HCT116 (cell line): ENCODE data around the gene SIPA1L3. TPM values are rescaled to one million over a fixed set of nuclear protein-coding genes. Genes with fewer than 3 reads are reported as not detected.

Experiments
- ATAC-seq: fragments of 200-7000 bp; cut with Tn5 transposase; 2 replicates; pipeline ENCODE4 v1.9.1; 2020; ENCODE audit warnings: mild to moderate bottlenecking, moderate library complexity
- BruUV-seq: library from RNA; stranded (reverse); fragments of 400-500 nt; replicated peaks from 2 replicates; lab custom pipeline; 2021; lab: Mats Ljungman, UMichigan
- CTCF ChIA-PET: fragments of 300-600 bp; sonication (Branson Sonifier 250); formaldehyde crosslinking; loops from one replicate; lab custom pipeline; 2021; ENCODE audit warnings: antibody characterized with exemption; lab: Charles Lee
- POLR2A ChIA-PET: fragments of 300-600, 350-600 bp; sonication (Branson Sonifier 250); formaldehyde crosslinking; loops from one replicate; lab custom pipeline; 2021; ENCODE audit warnings: antibody characterized with exemption; lab: Charles Lee
- RAD21 ChIA-PET, 2 experiments: fragments of 300-600 bp; sonication (Branson Sonifier 250); formaldehyde crosslinking; loops; one replicate each; lab custom pipeline; 2023; ENCODE audit warnings: low total read pairs in 2 of 2; ENCODE audit not compliant: uncharacterized antibody in 2 of 2, unreplicated experiment in 2 of 2, low non-redundant PET in 1 of 2; lab: Charles Lee
- DNase-seq: peaks from one replicate; pipeline ENCODE4 v3.0.0-alpha.2; 2010; ENCODE audit warnings: low read depth, low spot score
- H2AFZ ChIP-seq: fragments of 200-600 bp; shearing (Covaris generic), sonication (generic); 2 replicates; pipeline ENCODE4 v1.6.1; 2017; ENCODE audit warnings: low read depth, mixed run types, mixed read lengths, antibody characterized with exemption, low read length; ENCODE audit not compliant: poor library complexity, severe bottlenecking
- H3K27ac ChIP-seq: 2 replicates; pipeline ENCODE4 v1.5.1; 2012; ENCODE audit warnings: low read depth, low read length
- H3K27me3 ChIP-seq: fragments of 200-600 bp; sonication (generic); 2 replicates; pipeline ENCODE4 v1.6.1; 2016; ENCODE audit warnings: mixed run types, low read length, mixed read lengths; ENCODE audit not compliant: insufficient read depth
- H3K36me3 ChIP-seq, 2 experiments: fragments of 200-500 bp in 1 of 2; fragments of 200-600 bp in 1 of 2; sonication (Bioruptor generic) in 1 of 2; sonication (generic) in 1 of 2; 2 replicates each; pipeline versions ENCODE4 v1.5.1 to v1.6.1; 2014 to 2016; ENCODE audit warnings: low read length in 2 of 2, inconsistent platforms in 1 of 2, mixed read lengths in 1 of 2, mixed run types in 1 of 2; ENCODE audit not compliant: insufficient read depth in 2 of 2, control insufficient read depth in 1 of 2
- H3K4me1 ChIP-seq, 2 experiments: fragments of 200-600 bp in 1 of 2; sonication (generic) in 1 of 2; 2 replicates each; pipeline versions ENCODE4 v1.5.1 to v1.6.1; 2012 to 2017; ENCODE audit warnings: low read length in 2 of 2, inconsistent platforms in 1 of 2, mild to moderate bottlenecking in 1 of 2, mixed read lengths in 1 of 2, mixed run types in 1 of 2, moderate library complexity in 1 of 2; ENCODE audit not compliant: insufficient read depth in 2 of 2, control insufficient read depth in 1 of 2
- H3K4me2 ChIP-seq: fragments of 200-600 bp; sonication (generic); 2 replicates; pipeline ENCODE4 v1.6.1; 2017; ENCODE audit warnings: mixed run types, low read length, mixed read lengths
- H3K4me3 ChIP-seq, 2 experiments: fragments of 200-600 bp in 1 of 2; sonication (generic) in 1 of 2; replicated peaks in 1 of 2; 2 replicates each; pipeline ENCODE4 v1.5.1; 2011 to 2016; ENCODE audit warnings: low read length in 2 of 2, control low read depth in 1 of 2, low read depth in 1 of 2, mild to moderate bottlenecking in 1 of 2, mixed read lengths in 1 of 2, mixed run types in 1 of 2
- H3K79me2 ChIP-seq: fragments of 200-600 bp; sonication (generic); 2 replicates; pipeline ENCODE4 v1.6.1; 2017; ENCODE audit warnings: mild to moderate bottlenecking, mixed run types, low read length, moderate library complexity, mixed read lengths; ENCODE audit not compliant: insufficient read depth
- H3K9ac ChIP-seq: fragments of 200-600 bp; sonication (generic); 2 replicates; pipeline ENCODE4 v1.6.1; 2016; ENCODE audit warnings: low read length, mixed read lengths
- H3K9me2 ChIP-seq: fragments of 200-600 bp; sonication (generic), shearing (Covaris generic); 2 replicates; pipeline ENCODE4 v1.6.1; 2017; ENCODE audit warnings: mixed run types, mild to moderate bottlenecking, moderate library complexity; ENCODE audit not compliant: insufficient read depth
- H3K9me3 ChIP-seq, 2 experiments: fragments of 200-500 bp in 1 of 2; fragments of 200-600 bp in 1 of 2; sonication (Bioruptor generic) in 1 of 2; sonication (generic) in 1 of 2; 2 replicates each; pipeline ENCODE4 v1.6.1; 2014 to 2017; ENCODE audit warnings: low read length in 2 of 2, mixed read lengths in 2 of 2, inconsistent platforms in 1 of 2, low read depth in 1 of 2, mild to moderate bottlenecking in 1 of 2, mixed run types in 1 of 2, moderate library complexity in 1 of 2; ENCODE audit not compliant: control insufficient read depth in 1 of 2, insufficient read depth in 1 of 2
- H4K20me1 ChIP-seq: fragments of 200-600 bp; sonication (generic), shearing (Covaris generic); 2 replicates; pipeline ENCODE4 v1.6.1; 2017; ENCODE audit warnings: mixed run types, mild to moderate bottlenecking, moderate library complexity; ENCODE audit not compliant: insufficient read depth
- ATF3 ChIP-seq: IDR thresholded peaks from 2 replicates; pipeline ENCODE4 v1.6.1; 2012
- CTCF ChIP-seq, 3 experiments: fragments of 200-600 bp in 1 of 3; sonication (generic) in 1 of 3; IDR thresholded peaks in 2 of 3; conservative IDR thresholded peaks in 1 of 3; 2 replicates each; pipeline ENCODE4 v1.5.1; 2012 to 2017; ENCODE audit warnings: low read depth in 2 of 3, low read length in 2 of 3, antibody characterized with exemption in 1 of 3, borderline replicate concordance in 1 of 3, control low read depth in 1 of 3, mild to moderate bottlenecking in 1 of 3, mixed read lengths in 1 of 3, mixed run types in 1 of 3, moderate library complexity in 1 of 3; ENCODE audit not compliant: insufficient read depth in 1 of 3
- EGR1 ChIP-seq: IDR thresholded peaks from 2 replicates; pipeline ENCODE4 v1.6.1; 2012; ENCODE audit warnings: low read depth
- EZH2phosphoT487 ChIP-seq: fragments of 200-600 bp; IDR thresholded peaks from 2 replicates; pipeline ENCODE4 v1.6.1; 2018; ENCODE audit warnings: antibody characterized with exemption, borderline replicate concordance
- FOSL1 ChIP-seq: IDR thresholded peaks from 2 replicates; pipeline ENCODE4 v1.6.1; 2012; ENCODE audit warnings: low read depth
- JUND ChIP-seq: IDR thresholded peaks from 2 replicates; pipeline ENCODE4 v1.6.1; 2012
- POLR2AphosphoS5 ChIP-seq: IDR thresholded peaks from 2 replicates; pipeline ENCODE4 v1.6.1; 2011; ENCODE audit warnings: mild to moderate bottlenecking, low read depth, low read length, moderate library complexity
- RAD21 ChIP-seq: IDR thresholded peaks from 2 replicates; pipeline ENCODE4 v1.6.1; 2012; ENCODE audit warnings: low read depth, mild to moderate bottlenecking
- SP1 ChIP-seq: IDR thresholded peaks from 2 replicates; pipeline ENCODE4 v1.6.1; 2012; ENCODE audit warnings: low read depth
- SRF ChIP-seq: IDR thresholded peaks from 2 replicates; pipeline ENCODE4 v1.6.1; 2012; ENCODE audit warnings: low read depth
- TCF7L2 ChIP-seq: IDR thresholded peaks from 2 replicates; pipeline ENCODE4 v1.7.0; 2011; ENCODE audit warnings: borderline replicate concordance, inconsistent platforms; ENCODE audit not compliant: insufficient read depth, insufficient read length; ENCODE audit errors: extremely low read depth
- ZFX ChIP-seq: fragments of 450-650 bp; IDR thresholded peaks from 2 replicates; pipeline ENCODE4 v1.6.1; 2017
- intact Hi-C: fragments of 100-400 bp; cut with micrococcal nuclease; formaldehyde crosslinking; loops from 2 replicates; pipeline ENCODE4 v1.10.0; 2022
- total RNA-seq: library from RNA; stranded (reverse); gene quantifications from one replicate; pipeline ENCODE4 v1.2.1, GENCODE V29; 2021; ENCODE audit not compliant: unreplicated experiment

The SIPA1L3 gene
- total RNA-seq, 1 experiment from 2014 or later, result 41.8 TPM

GRCh38 chr19:38001158-38001781 is 94.3 kb downstream of the SIPA1L3 start:
- DNase-seq (no peak), ATAC-seq (no peak)
- ChIA-PET RAD21 (interaction anchor here in 1 of 2 experiments (0.9 kb wide), 1 partner anchor 94 kb away, joined by 3 read pairs; the partner anchor contains the start of genes SIPA1L3 and WDR87), CTCF (no interaction called here), POLR2A (no interaction called here)
- H3K79me2 ChIP-seq, result peaks cover 70% of the 10 kb centered on the region
- H3K9me3 ChIP-seq, result no peaks in the 10 kb centered on the region
- intact Hi-C loops, result no loop called here
- H2AFZ ChIP-seq, result no peak overlapping the region
- no peaks in the 10 kb centered on the region for H4K20me1 ChIP-seq
- no peaks in the 10 kb centered on the region for H3K36me3 ChIP-seq
- no peaks in the 10 kb centered on the region for H3K9me2 ChIP-seq
- H3K4me2 ChIP-seq, result peak overlapping the region; percentile 42; the same call in 1 of the 2 replicates
- BruUV-seq, result no TSS peak
- peak overlapping the region; percentile 31 for H3K9ac ChIP-seq
- peak overlapping the region; percentile 38; the same call in 1 of the 2 replicates for H3K27ac ChIP-seq
- H3K4me3 ChIP-seq, result no peak overlapping the region
- TF ChIP-seq RAD21, result no peak
- TF ChIP-seq SP1, result no peak
- TF ChIP-seq TCF7L2, result no peak
- TF ChIP-seq ATF3, result no peak
- TF ChIP-seq EGR1, result no peak
- no peak for TF ChIP-seq JUND
- no peak for TF ChIP-seq ZFX
- TF ChIP-seq EZH2phosphoT487, result no peak
- TF ChIP-seq FOSL1, result no peak
- no peak for TF ChIP-seq POLR2AphosphoS5
- no peak for TF ChIP-seq CTCF (IDR thresholded peaks at IDR 0.05 in 2 of 3, conservative IDR thresholded peaks at IDR 0.05 in 1 of 3; ENCODE audit: borderline replicate concordance in 1 of 3, insufficient read depth in 1 of 3, low read depth in 2 of 3, low read length in 2 of 3)
- no peak for TF ChIP-seq SRF
- H3K27me3 ChIP-seq, result no peaks in the 10 kb centered on the region
- H3K4me1 ChIP-seq, result peaks cover 68 to 95% of the 10 kb centered on the region in 2 experiments
